Effector memory CD8-positive, alpha-beta T cell (primary cell): ENCODE results near the gene CMSS1.

ENCODE experiments used
- ATAC-seq: fragments of 150-1000 bp; cut with Tn5 transposase; replicated peaks from 2 replicates; pipeline ENCODE4 v1.10.0; 2021; ENCODE audit warnings: mild to moderate bottlenecking, moderate library complexity
- DNase-seq, 3 experiments: peaks; one replicate each; pipeline ENCODE4 v3.0.0; 2021
- H3K27ac Mint-ChIP-seq, 2 donors: one replicate each; pipeline ENCODE4 v1.8.0; 2022; ENCODE audit warnings: mild to moderate bottlenecking in 2 of 2, mixed read lengths in 2 of 2, moderate library complexity in 2 of 2
- H3K27me3 Mint-ChIP-seq, 2 donors: one replicate each; pipeline ENCODE4 v1.8.0; 2022; ENCODE audit warnings: mixed read lengths in 2 of 2
- H3K36me3 Mint-ChIP-seq: one replicate; pipeline ENCODE4 v1.8.0; 2022; ENCODE audit warnings: mild to moderate bottlenecking, moderate library complexity, mixed read lengths; ENCODE audit not compliant: insufficient read depth
- H3K4me1 Mint-ChIP-seq, 2 donors: one replicate each; pipeline ENCODE4 v1.8.0; 2022; ENCODE audit warnings: low read depth in 2 of 2, mixed read lengths in 2 of 2
- H3K4me3 Mint-ChIP-seq, 2 donors: one replicate each; pipeline ENCODE4 v1.8.0; 2022; ENCODE audit warnings: mild to moderate bottlenecking in 2 of 2, mixed read lengths in 2 of 2, moderate library complexity in 2 of 2
- H3K9me3 Mint-ChIP-seq, 2 donors: one replicate each; pipeline ENCODE4 v1.8.0; 2022; ENCODE audit warnings: mixed read lengths in 2 of 2

The CMSS1 gene

DNA sequence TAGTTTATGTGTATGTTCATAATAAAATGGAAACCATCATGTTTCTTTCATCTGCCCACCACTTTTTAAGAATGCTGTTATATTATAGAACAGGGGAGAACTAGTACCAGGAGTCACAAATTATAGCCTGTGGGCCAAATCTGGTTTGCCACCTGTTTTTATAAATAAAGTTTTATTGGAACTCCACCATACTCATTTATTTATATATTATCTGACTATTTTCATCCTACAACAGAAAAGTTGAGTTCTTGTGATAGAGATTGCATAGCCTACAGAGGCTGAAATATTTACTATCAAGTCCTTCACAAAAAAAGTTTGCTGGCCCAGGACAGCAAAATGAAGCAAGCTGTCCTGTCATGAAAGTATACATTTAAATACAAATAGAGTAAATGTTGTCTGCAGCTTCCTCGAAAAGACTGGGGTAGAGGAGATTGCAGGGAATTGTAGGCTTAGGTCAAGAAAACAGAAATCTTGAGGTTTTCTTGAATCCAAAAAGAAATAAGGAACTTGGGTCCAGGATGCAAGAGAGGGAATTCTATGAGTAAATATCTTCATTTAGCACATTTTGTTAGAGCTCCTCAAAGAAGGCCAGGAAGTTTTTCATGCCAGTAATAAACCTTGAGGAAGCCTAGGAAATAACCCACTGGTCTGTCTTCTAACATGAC is 255.5 kb downstream of the CMSS1 start:
- ATAC-seq (no peak), DNase-seq (no peak)
- Mint-ChIP-seq H3K9me3 (no peaks in the 10 kb centered on the region), H3K27me3 (no peaks in the 10 kb centered on the region), H3K4me3 (peak overlapping the region; percentile 54 to 56), H3K27ac (peak overlapping the region; percentile 73 to 74), H3K4me1 (peaks cover 26 to 29% of the 10 kb centered on the region in 2 donors), H3K36me3 (no peaks in the 10 kb centered on the region)

- H3K4me1 Mint-ChIP-seq: peaks cover 26 to 27% of the 10 kb centered on the region in 2 donors
- H3K27ac Mint-ChIP-seq: peak overlapping the region in 1 of 2 donors; percentile 74
- ATAC-seq (no peak), DNase-seq (no peak)
- no peaks in the 10 kb centered on the region for H3K27me3 Mint-ChIP-seq
- H3K4me3 Mint-ChIP-seq: peak overlapping the region; percentile 54 to 56
- H3K9me3 Mint-ChIP-seq: no peaks in the 10 kb centered on the region
- no peaks in the 10 kb centered on the region for H3K36me3 Mint-ChIP-seq
Measured at GRCh38 chr3:100073714-100074307, 256.1 kb downstream of the CMSS1 start.

DNA sequence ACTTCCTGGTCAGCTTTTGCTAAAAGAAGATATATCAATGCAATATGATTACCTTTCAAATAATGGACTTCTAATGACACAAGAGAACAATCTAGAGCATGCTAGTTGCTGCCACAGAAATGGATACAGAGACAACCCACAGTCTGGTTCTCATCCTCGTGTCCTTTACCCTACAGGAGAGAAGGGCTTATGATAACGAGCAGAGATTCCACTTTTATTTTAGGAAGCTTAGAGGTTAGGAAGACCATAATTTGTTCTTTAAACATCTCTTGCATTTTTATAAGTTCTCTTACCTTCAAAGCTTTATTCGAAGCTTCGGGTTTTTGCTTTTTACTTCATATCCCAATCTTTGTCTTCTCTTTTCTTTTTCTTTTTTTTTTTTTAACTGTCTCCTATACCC is 257.5 kb downstream of the CMSS1 start:
- Mint-ChIP-seq H3K27ac (no peak overlapping the region), H3K9me3 (no peaks in the 10 kb centered on the region), H3K36me3 (no peaks in the 10 kb centered on the region), H3K4me1 (peaks cover 23 to 24% of the 10 kb centered on the region in 2 donors), H3K4me3 (no peak overlapping the region), H3K27me3 (no peaks in the 10 kb centered on the region)
- DNase-seq: no peak
- ATAC-seq: no peak

DNA sequence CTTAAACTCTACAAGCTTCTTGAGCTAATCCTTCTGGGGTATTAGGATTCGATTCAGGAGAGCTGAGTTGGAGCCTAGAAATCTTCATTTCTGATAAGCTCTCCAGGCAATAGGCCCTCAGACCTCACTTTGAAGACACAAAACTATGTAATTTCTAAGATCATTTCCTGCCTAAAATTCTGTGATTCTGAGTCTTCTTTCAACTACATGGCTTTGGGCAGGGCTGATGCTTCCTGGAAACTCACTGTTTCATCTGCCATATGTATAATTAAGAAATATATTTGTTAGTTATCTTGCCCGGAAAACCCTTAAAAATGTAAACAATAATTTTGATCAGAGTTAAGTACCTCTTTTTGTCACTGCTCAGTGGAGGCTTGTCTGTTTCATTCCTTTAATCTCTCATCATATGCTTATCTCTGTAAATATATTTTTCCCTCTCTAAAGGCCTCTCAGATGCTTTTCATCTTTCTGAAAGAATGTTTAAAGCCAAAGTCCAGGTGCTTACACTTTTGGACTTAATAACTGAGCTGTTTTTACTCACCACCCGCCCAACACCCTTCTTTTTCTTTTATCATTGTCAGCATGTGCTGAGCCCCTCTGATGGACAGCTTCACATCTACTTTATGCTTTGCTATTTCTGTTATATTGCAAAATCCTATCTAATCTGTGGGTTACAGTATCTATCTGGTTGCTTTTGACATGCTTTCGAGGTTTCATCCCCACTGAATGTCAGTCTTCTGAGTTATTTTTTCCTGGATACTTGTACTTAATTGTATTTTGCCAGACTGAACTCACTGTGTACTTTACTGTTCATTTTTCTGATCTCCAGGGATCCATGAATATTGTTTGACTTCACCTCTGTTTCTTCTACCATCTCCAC is 258.4 kb downstream of the CMSS1 start:
- DNase-seq: no peak
- H3K9me3 Mint-ChIP-seq: no peaks in the 10 kb centered on the region
- H3K4me3 Mint-ChIP-seq: no peak overlapping the region
- no peaks in the 10 kb centered on the region for H3K27me3 Mint-ChIP-seq
- peaks cover 23 to 24% of the 10 kb centered on the region in 2 donors for H3K4me1 Mint-ChIP-seq
- H3K27ac Mint-ChIP-seq: no peak overlapping the region
- ATAC-seq: no peak
- no peaks in the 10 kb centered on the region for H3K36me3 Mint-ChIP-seq

GRCh38 chr3:100076731-100077529 is 259.3 kb downstream of the CMSS1 start:
- peaks cover 22 to 23% of the 10 kb centered on the region in 2 donors for H3K4me1 Mint-ChIP-seq
- no peak overlapping the region for H3K4me3 Mint-ChIP-seq
- H3K9me3 Mint-ChIP-seq: no peaks in the 10 kb centered on the region
- no peaks in the 10 kb centered on the region for H3K36me3 Mint-ChIP-seq
- no peak overlapping the region for H3K27ac Mint-ChIP-seq
- DNase-seq: no peak
- ATAC-seq: no peak
- no peaks in the 10 kb centered on the region for H3K27me3 Mint-ChIP-seq

DNA sequence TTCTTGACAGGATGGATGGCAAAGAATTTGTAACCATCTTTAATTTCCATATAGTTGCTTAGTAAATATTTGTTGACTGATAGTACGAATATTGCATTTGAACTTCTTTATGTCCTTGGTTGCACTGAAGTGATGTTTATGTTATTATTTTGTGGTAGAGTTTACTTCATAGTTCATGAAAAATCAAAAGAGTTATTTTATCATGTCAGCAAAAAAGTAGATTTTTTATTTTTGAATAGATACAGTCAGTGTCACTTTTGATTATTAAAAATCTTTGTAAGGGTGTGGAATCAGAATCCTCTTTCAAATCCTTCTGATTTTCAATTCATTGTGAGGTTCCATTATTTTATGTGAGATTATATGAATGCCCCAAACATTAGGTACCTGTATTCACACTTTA is 261.7 kb downstream of the CMSS1 start:
- H3K27me3 Mint-ChIP-seq: no peaks in the 10 kb centered on the region
- no peak overlapping the region for H3K27ac Mint-ChIP-seq
- H3K4me3 Mint-ChIP-seq: no peak overlapping the region
- ATAC-seq: no peak
- H3K36me3 Mint-ChIP-seq: no peaks in the 10 kb centered on the region
- no peak for DNase-seq
- H3K4me1 Mint-ChIP-seq: peaks cover 0 to 4% of the 10 kb centered on the region in 2 donors
- no peaks in the 10 kb centered on the region for H3K9me3 Mint-ChIP-seq

GRCh38 chr3:100080573-100080972 is 262.9 kb downstream of the CMSS1 start:
- Mint-ChIP-seq H3K27ac (no peak overlapping the region), H3K9me3 (no peaks in the 10 kb centered on the region), H3K4me1 (peaks cover 0 to 4% of the 10 kb centered on the region in 2 donors), H3K4me3 (no peak overlapping the region), H3K36me3 (no peaks in the 10 kb centered on the region), H3K27me3 (no peaks in the 10 kb centered on the region)
- DNase-seq (no peak), ATAC-seq (no peak)

- no peaks in the 10 kb centered on the region for H3K9me3 Mint-ChIP-seq
- no peaks in the 10 kb centered on the region for H3K36me3 Mint-ChIP-seq
- peaks cover 0 to 3% of the 10 kb centered on the region in 2 donors for H3K4me1 Mint-ChIP-seq
- H3K27ac Mint-ChIP-seq: no peak overlapping the region
- no peaks in the 10 kb centered on the region for H3K27me3 Mint-ChIP-seq
- DNase-seq (no peak), ATAC-seq (no peak)
- H3K4me3 Mint-ChIP-seq: no peak overlapping the region
Measured at GRCh38 chr3:100081311-100081710, 263.6 kb downstream of the CMSS1 start.

GRCh38 chr3:100081986-100082692 is 264.5 kb downstream of the CMSS1 start:
- H3K9me3 Mint-ChIP-seq: no peaks in the 10 kb centered on the region
- H3K4me1 Mint-ChIP-seq: peaks cover 5 to 6% of the 10 kb centered on the region in 2 donors
- DNase-seq (no peak), ATAC-seq (no peak)
- H3K36me3 Mint-ChIP-seq: no peaks in the 10 kb centered on the region
- H3K4me3 Mint-ChIP-seq: no peak overlapping the region
- H3K27me3 Mint-ChIP-seq: no peaks in the 10 kb centered on the region
- H3K27ac Mint-ChIP-seq: no peak overlapping the region

GRCh38 chr3:100082714-100083113 is 265.1 kb downstream of the CMSS1 start:
- Mint-ChIP-seq H3K9me3 (no peaks in the 10 kb centered on the region), H3K27ac (no peak overlapping the region), H3K4me3 (no peak overlapping the region), H3K36me3 (no peaks in the 10 kb centered on the region), H3K27me3 (no peaks in the 10 kb centered on the region), H3K4me1 (peaks cover 6 to 9% of the 10 kb centered on the region in 2 donors)
- DNase-seq (no peak), ATAC-seq (no peak)

- ATAC-seq (no peak), DNase-seq (no peak)
- Mint-ChIP-seq H3K4me3 (no peak overlapping the region), H3K9me3 (no peaks in the 10 kb centered on the region), H3K36me3 (no peaks in the 10 kb centered on the region), H3K4me1 (peaks cover 6 to 9% of the 10 kb centered on the region in 2 donors), H3K27ac (no peak overlapping the region), H3K27me3 (no peaks in the 10 kb centered on the region)
Measured at GRCh38 chr3:100083209-100083608, 265.5 kb downstream of the CMSS1 start.

- H3K9me3 Mint-ChIP-seq: no peaks in the 10 kb centered on the region
- H3K36me3 Mint-ChIP-seq: no peaks in the 10 kb centered on the region
- no peak overlapping the region for H3K4me3 Mint-ChIP-seq
Measured at GRCh38 chr3:100084100-100084806, 266.6 kb downstream of the CMSS1 start.

More at GRCh38 chr3:100084100-100084806, 266.6 kb downstream of the CMSS1 start:
- Mint-ChIP-seq H3K27ac (no peak overlapping the region), H3K27me3 (no peaks in the 10 kb centered on the region), H3K4me1 (peaks cover 6 to 9% of the 10 kb centered on the region in 2 donors)
- DNase-seq (no peak), ATAC-seq (no peak)
